IMR-90 (cell line): Measurements from ENCODE around the gene C1QL4. TPM values are rescaled to one million over a fixed set of nuclear protein-coding genes. Genes with fewer than 3 reads are reported as not detected.

Experiments used
- ATAC-seq: fragments of 200-7000 bp; cut with Tn5 transposase; 2 replicates; pipeline ENCODE4 v1.9.1; 2020; ENCODE audit warnings: low read depth, mild to moderate bottlenecking, moderate library complexity
- BruUV-seq: library from RNA; stranded (reverse); fragments of 400-500 nt; replicated peaks from 2 replicates; lab custom pipeline; 2021; lab: Mats Ljungman, UMichigan
- CTCF ChIA-PET: fragments of 300-600 bp; formaldehyde crosslinking; extraction: SDS; loops from one replicate; lab custom pipeline; 2021; ENCODE audit warnings: antibody characterized with exemption; lab: Yijun Ruan, JAX
- POLR2A ChIA-PET: fragments of 300-600 bp; sonication (Branson Sonifier 250); formaldehyde crosslinking; loops from one replicate; lab custom pipeline; 2022; ENCODE audit warnings: antibody characterized with exemption; ENCODE audit not compliant: unreplicated experiment; lab: Charles Lee
- DNase-seq: peaks from one replicate; pipeline ENCODE4 v3.0.0; 2013
- H2AFZ ChIP-seq: replicated peaks from 2 replicates; pipeline ENCODE3; 2013; ENCODE audit warnings: low read length, mild to moderate bottlenecking; ENCODE audit not compliant: poor library complexity
- H2AK5ac ChIP-seq: 2 replicates; pipeline ENCODE4 v1.6.1; 2013; ENCODE audit warnings: low read depth, low read length, inconsistent platforms
- H2AK9ac ChIP-seq: replicated peaks from 2 replicates; pipeline ENCODE3; 2013; ENCODE audit warnings: mild to moderate bottlenecking, low read depth, low read length, moderate library complexity; ENCODE audit not compliant: poor library complexity
- H2BK120ac ChIP-seq: 2 replicates; pipeline ENCODE4 v1.6.1; 2013; ENCODE audit warnings: low read depth, low read length, inconsistent platforms
- H2BK15ac ChIP-seq: 3 replicates; pipeline ENCODE4 v1.6.1; 2013; ENCODE audit warnings: low read depth, low read length, inconsistent platforms
- H2BK20ac ChIP-seq: 2 replicates; pipeline ENCODE4 v1.6.1; 2013; ENCODE audit warnings: low read depth, mild to moderate bottlenecking, inconsistent platforms, low read length, moderate library complexity
- H2BK5ac ChIP-seq: 2 replicates; pipeline ENCODE4 v1.6.1; 2013; ENCODE audit warnings: mild to moderate bottlenecking, low read depth, low read length, inconsistent platforms; ENCODE audit not compliant: poor library complexity, severe bottlenecking
- H3K14ac ChIP-seq: replicated peaks from 2 replicates; pipeline ENCODE4 v1.6.1; 2013; ENCODE audit warnings: low read depth, low read length, inconsistent platforms
- H3K18ac ChIP-seq: 2 replicates; pipeline ENCODE4 v1.6.1; 2013; ENCODE audit warnings: low read depth, low read length, control low read depth
- H3K23ac ChIP-seq: 2 replicates; pipeline ENCODE4 v1.6.1; 2013; ENCODE audit warnings: low read depth, low read length, inconsistent platforms
- H3K27ac ChIP-seq: 2 replicates; pipeline ENCODE4 v1.5.1; 2013; ENCODE audit warnings: mild to moderate bottlenecking, control low read depth, low read length; ENCODE audit not compliant: insufficient read depth
- H3K27me3 ChIP-seq: 2 replicates; pipeline ENCODE4 v1.6.1; 2013; ENCODE audit warnings: low read length; ENCODE audit not compliant: control insufficient read depth, insufficient read depth
- H3K36me3 ChIP-seq: 2 replicates; pipeline ENCODE4 v1.6.1; 2013; ENCODE audit warnings: low read length, mixed read lengths; ENCODE audit not compliant: control insufficient read depth, insufficient read depth
- H3K4ac ChIP-seq: 2 replicates; pipeline ENCODE4 v1.6.1; 2013; ENCODE audit warnings: low read depth, low read length, inconsistent platforms
- H3K4me1 ChIP-seq: 2 replicates; pipeline ENCODE4 v1.6.1; 2013; ENCODE audit warnings: low read length, mixed read lengths; ENCODE audit not compliant: control insufficient read depth, insufficient read depth
- H3K4me2 ChIP-seq: 2 replicates; pipeline ENCODE4 v1.6.1; 2013; ENCODE audit warnings: low read depth, mild to moderate bottlenecking, control low read depth, low read length, moderate library complexity
- H3K4me3 ChIP-seq: 2 replicates; pipeline ENCODE4 v1.5.1; 2013; ENCODE audit warnings: low read depth, mild to moderate bottlenecking, control low read depth, low read length, moderate library complexity; ENCODE audit not compliant: insufficient read depth
- H3K56ac ChIP-seq: 2 replicates; pipeline ENCODE4 v1.6.1; 2013; ENCODE audit warnings: low read length, inconsistent platforms; ENCODE audit not compliant: insufficient read depth; ENCODE audit errors: extremely low read depth
- H3K79me1 ChIP-seq, 2 experiments: 2 replicates each; pipeline ENCODE4 v1.6.1; 2013; ENCODE audit warnings: low read length in 2 of 2, inconsistent platforms in 1 of 2, low read depth in 1 of 2
- H3K9ac ChIP-seq: 2 replicates; pipeline ENCODE4 v1.6.1; 2013; ENCODE audit warnings: low read depth, low read length, control low read depth
- H3K9me1 ChIP-seq: 2 replicates; pipeline ENCODE4 v1.6.1; 2013; ENCODE audit warnings: low read length, inconsistent platforms; ENCODE audit not compliant: insufficient read depth
- H3K9me3 ChIP-seq: 2 replicates; pipeline ENCODE4 v1.6.1; 2013; ENCODE audit warnings: low read length; ENCODE audit not compliant: control insufficient read depth, insufficient read depth
- H4K20me1 ChIP-seq: 2 replicates; pipeline ENCODE4 v1.6.1; 2013; ENCODE audit warnings: low read length, inconsistent platforms; ENCODE audit not compliant: insufficient read depth
- H4K5ac ChIP-seq: 2 replicates; pipeline ENCODE4 v1.6.1; 2013; ENCODE audit warnings: mild to moderate bottlenecking, low read depth, low read length, control low read depth
- H4K8ac ChIP-seq, 2 experiments: 2 replicates each; pipeline ENCODE4 v1.6.1; 2013; ENCODE audit warnings: low read depth in 2 of 2, low read length in 2 of 2, control low read depth in 1 of 2, inconsistent platforms in 1 of 2
- H4K91ac ChIP-seq: 2 replicates; pipeline ENCODE4 v1.6.1; 2013; ENCODE audit warnings: low read depth, low read length, inconsistent platforms; ENCODE audit not compliant: insufficient read depth
- BHLHE40 ChIP-seq: fragments of 150-350 bp; IDR thresholded peaks from 2 replicates; pipeline ENCODE4 v1.6.1; 2016; ENCODE audit warnings: mild to moderate bottlenecking, low read depth, low read length
- CEBPB ChIP-seq: IDR thresholded peaks from 2 replicates; pipeline ENCODE4 v1.6.1; 2012; ENCODE audit warnings: low read depth, low read length, improper control_type of control experiment
- CHD1 ChIP-seq: IDR thresholded peaks from 2 replicates; pipeline ENCODE4 v1.6.1; 2012; ENCODE audit warnings: low read depth, low read length, improper control_type of control experiment
- ELK1 ChIP-seq: fragments of 150-350 bp; IDR thresholded peaks from 2 replicates; pipeline ENCODE4 v1.6.1; 2016; ENCODE audit warnings: low read depth, mild to moderate bottlenecking, low read length, moderate library complexity, borderline replicate concordance
- FOS ChIP-seq: fragments of 150-350 bp; IDR thresholded peaks from 2 replicates; pipeline ENCODE4 v1.6.1; 2016; ENCODE audit warnings: low read depth, low read length
- MAFK ChIP-seq: IDR thresholded peaks from 2 replicates; pipeline ENCODE4 v1.6.1; 2012; ENCODE audit warnings: low read depth, low read length, improper control_type of control experiment
- MXI1 ChIP-seq: IDR thresholded peaks from 2 replicates; pipeline ENCODE4 v1.6.1; 2012; ENCODE audit warnings: low read depth, mild to moderate bottlenecking, low read length, moderate library complexity, borderline replicate concordance
- NFE2L2 ChIP-seq: fragments of 150-350 bp; IDR thresholded peaks from 2 replicates; pipeline ENCODE4 v1.6.1; 2016; ENCODE audit warnings: low read depth, mild to moderate bottlenecking, low read length
- POLR2A ChIP-seq: IDR thresholded peaks from 2 replicates; pipeline ENCODE4 v1.6.1; 2012; ENCODE audit warnings: mild to moderate bottlenecking, low read depth, low read length
- RAD21 ChIP-seq: IDR thresholded peaks from 2 replicates; pipeline ENCODE4 v1.6.1; 2012; ENCODE audit warnings: low read length, improper control_type of control experiment
- RCOR1 ChIP-seq: IDR thresholded peaks from 2 replicates; pipeline ENCODE4 v1.6.1; 2012; ENCODE audit warnings: mild to moderate bottlenecking, low read length, improper control_type of control experiment; ENCODE audit not compliant: insufficient replicate concordance
- RFX5 ChIP-seq: IDR thresholded peaks from 2 replicates; pipeline ENCODE4 v1.8.0; 2012; ENCODE audit warnings: low read depth, mild to moderate bottlenecking, low read length, moderate library complexity
- SMC3 ChIP-seq: fragments of 150-350 bp; IDR thresholded peaks from 2 replicates; pipeline ENCODE4 v1.6.1; 2016; ENCODE audit warnings: low read depth, mild to moderate bottlenecking, antibody characterized with exemption, low read length, moderate library complexity
- USF2 ChIP-seq: fragments of 150-350 bp; IDR thresholded peaks from 2 replicates; pipeline ENCODE4 v1.6.1; 2017; ENCODE audit warnings: mild to moderate bottlenecking, antibody characterized with exemption, low read length, low read depth
- WGBS, 2 experiments: methylation state at CpG; one replicate each; pipeline versions ENCODE4 v1.1.5 to v1.1.7; 2013; ENCODE audit warnings: missing lambda C conversion rate in 2 of 2; ENCODE audit not compliant: insufficient read length in 1 of 2; ENCODE audit errors: extremely low coverage in 2 of 2; 5-methylcytosine and 5-hydroxymethylcytosine counted together
- dilution Hi-C: fragments of 300-500 bp; cut with HindIII; formaldehyde crosslinking; loops from one replicate; pipeline ENCODE4 v1.14.3; 2018; ENCODE audit warnings: low sequenced_read_pairs; ENCODE audit not compliant: unreplicated experiment
- in situ Hi-C: fragments of 300-500 bp; cut with MboI; formaldehyde crosslinking; loops from 3 replicates; pipeline ENCODE4 v1.14.3; 2019; ENCODE audit warnings: low sequenced_read_pairs, inconsistent platforms, mixed read lengths
- intact Hi-C: fragments of 100-400 bp; cut with micrococcal nuclease; formaldehyde crosslinking; loops from 2 replicates; pipeline ENCODE4 v1.10.0; 2022
- polyA plus RNA-seq, 3 experiments: library from polyadenylated mRNA; depleted of rRNA; stranded (reverse); fragments of >200 nt; gene quantifications; 2 replicates each; pipeline ENCODE4 v1.2.3, GENCODE V29; 2012; ENCODE audit warnings: low replicate concordance in 1 of 3
- total RNA-seq: library from RNA; depleted of rRNA; stranded (reverse); fragments of >200 nt; gene quantifications from 2 replicates; pipeline ENCODE4 v1.2.3, GENCODE V29; 2012
- TF ChIP-seq, protein P1 (sequence below): conservative IDR thresholded peaks from 2 replicates; pipeline ENCODE4 v1.5.1; 2012; ENCODE audit warnings: mild to moderate bottlenecking, low read depth, low read length, improper control_type of control experiment

The C1QL4 gene
- total and polyA plus RNA-seq, 2 of the 4 experiments (the other 2 are of a cell fraction): 0.18 to 0.46 TPM

DNA sequence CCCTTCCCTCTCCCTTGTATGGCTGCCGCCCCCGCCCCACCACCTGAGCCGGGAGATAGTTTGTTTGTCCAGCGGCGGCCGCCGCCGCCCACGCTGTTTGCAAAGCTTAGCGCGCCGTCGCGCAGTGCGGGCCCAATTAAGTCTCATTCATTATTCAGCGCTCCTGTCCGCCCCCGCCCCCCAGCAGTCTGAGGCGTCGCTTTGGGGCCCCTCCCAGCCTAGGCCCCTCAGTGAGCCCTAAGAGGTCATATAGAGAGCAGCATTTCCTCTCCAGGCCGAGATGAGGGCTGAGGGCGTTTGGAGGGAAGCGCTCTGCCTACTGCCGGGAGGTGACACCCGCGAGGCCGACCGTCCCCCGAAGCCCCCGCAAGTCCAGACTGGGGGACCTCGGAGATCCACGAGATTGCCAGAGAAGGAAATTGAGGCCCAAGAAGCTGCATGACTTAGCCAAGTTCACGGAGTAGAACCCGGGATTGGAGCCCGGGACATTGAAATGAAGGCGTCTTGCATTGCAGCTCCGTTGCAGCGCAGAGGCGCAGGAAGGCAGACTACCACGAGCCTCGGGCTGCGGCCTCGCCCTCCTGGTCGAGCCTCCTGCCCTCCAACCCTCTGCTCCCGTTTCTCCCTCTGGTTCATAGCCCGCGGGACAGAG, 9.8 kb upstream of the C1QL4 start, which contains the start of gene DNAJC22:
TSS of gene DNAJC22 (plus strand) at position 230 of the 652 bp plus-strand sequence. CDS start 1,985 bp downstream, outside the sequence.
- in situ Hi-C loops (no loop called here), intact Hi-C loops (no loop called here), dilution Hi-C loops (no loop called here)
- ChIA-PET POLR2A (no interaction called here), CTCF (interaction anchor here (0.7 to 2.7 kb wide), 10 partner anchors 8 to 365 kb away, joined by 3 to 19 read pairs (median 6); partner anchors contain the start of genes C1QL4, SPATS2 and TROAP)
- H3K4me3 ChIP-seq: peak within 1 kb of the TSS; percentile 2; the same call in 1 of the 2 replicates
- H3K9ac ChIP-seq: no peak within 1 kb of the TSS
- no peak within 1 kb of the TSS; a peak in 2 of 4 replicates for H4K8ac ChIP-seq
- peaks cover 20% of the 10 kb centered on the region for H3K4me1 ChIP-seq
- 3% methylated on average over 22 of the region's 47 CpGs; no CpG with 5 or more reads in 1 of the 2 experiments for WGBS, 2 experiments
- no peak within 1 kb of the TSS for H3K23ac ChIP-seq
- no peak within 1 kb of the TSS for H2BK5ac ChIP-seq
- peak within 1 kb of the TSS; percentile 36; the same call in 1 of the 2 replicates for H2AK5ac ChIP-seq
- H2AFZ ChIP-seq: peak within 1 kb of the TSS; percentile 92
- H4K91ac ChIP-seq: no peak within 1 kb of the TSS
- DNase-seq (no peak), ATAC-seq (no peak)
- 0 out of 2 replicates have a peak within 1 kb of the TSS, but pooled peaks have one; percentile 43 for H2BK20ac ChIP-seq
- H3K4ac ChIP-seq: peak within 1 kb of the TSS; percentile 75
- H3K79me1 ChIP-seq: peaks cover 5 to 17% of the 10 kb centered on the region in 2 experiments; a peak in 2 of 4 replicates
- no TSS peak for BruUV-seq
- no peak within 1 kb of the TSS for H4K5ac ChIP-seq
- peak within 1 kb of the TSS; percentile 87 for H3K4me2 ChIP-seq
- H4K20me1 ChIP-seq: 0 out of 2 replicates have a peak, but pooled peaks cover 5% of the 10 kb centered on the region
- no peak within 1 kb of the TSS for H3K56ac ChIP-seq
- no peaks in the 10 kb centered on the region for H3K36me3 ChIP-seq
- peaks cover 50% of the 10 kb centered on the region for H3K27me3 ChIP-seq
- no peaks in the 10 kb centered on the region for H3K9me3 ChIP-seq
- no peak within 1 kb of the TSS for H3K27ac ChIP-seq
- peaks cover 8% of the 10 kb centered on the region; the same call in 1 of the 2 replicates for H3K9me1 ChIP-seq
- no peak within 1 kb of the TSS for H2BK120ac ChIP-seq
- H3K18ac ChIP-seq: no peak within 1 kb of the TSS
- peak within 1 kb of the TSS; percentile 71 for H2AK9ac ChIP-seq
- no peak within 1 kb of the TSS; the same call in 2 of the 3 replicates for H2BK15ac ChIP-seq
- no peak within 1 kb of the TSS; the same call in 1 of the 2 replicates for H3K14ac ChIP-seq
- TF ChIP-seq RAD21: no peak
- TF ChIP-seq FOS: no peak
- TF ChIP-seq, protein P1, sequence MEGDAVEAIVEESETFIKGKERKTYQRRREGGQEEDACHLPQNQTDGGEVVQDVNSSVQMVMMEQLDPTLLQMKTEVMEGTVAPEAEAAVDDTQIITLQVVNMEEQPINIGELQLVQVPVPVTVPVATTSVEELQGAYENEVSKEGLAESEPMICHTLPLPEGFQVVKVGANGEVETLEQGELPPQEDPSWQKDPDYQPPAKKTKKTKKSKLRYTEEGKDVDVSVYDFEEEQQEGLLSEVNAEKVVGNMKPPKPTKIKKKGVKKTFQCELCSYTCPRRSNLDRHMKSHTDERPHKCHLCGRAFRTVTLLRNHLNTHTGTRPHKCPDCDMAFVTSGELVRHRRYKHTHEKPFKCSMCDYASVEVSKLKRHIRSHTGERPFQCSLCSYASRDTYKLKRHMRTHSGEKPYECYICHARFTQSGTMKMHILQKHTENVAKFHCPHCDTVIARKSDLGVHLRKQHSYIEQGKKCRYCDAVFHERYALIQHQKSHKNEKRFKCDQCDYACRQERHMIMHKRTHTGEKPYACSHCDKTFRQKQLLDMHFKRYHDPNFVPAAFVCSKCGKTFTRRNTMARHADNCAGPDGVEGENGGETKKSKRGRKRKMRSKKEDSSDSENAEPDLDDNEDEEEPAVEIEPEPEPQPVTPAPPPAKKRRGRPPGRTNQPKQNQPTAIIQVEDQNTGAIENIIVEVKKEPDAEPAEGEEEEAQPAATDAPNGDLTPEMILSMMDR: no peak
- no peak for TF ChIP-seq MXI1
- TF ChIP-seq RCOR1: no peak
- no peak for TF ChIP-seq POLR2A
- TF ChIP-seq CEBPB: no peak
- TF ChIP-seq CHD1: no peak
- TF ChIP-seq RFX5: no peak
- TF ChIP-seq SMC3: no peak
- no peak for TF ChIP-seq MAFK
- TF ChIP-seq NFE2L2: no peak
- TF ChIP-seq ELK1: no peak
- no peak for TF ChIP-seq BHLHE40
- no peak for TF ChIP-seq USF2
